GM19240 (cell line): ENCODE results near the gene SLF2.

Experiments used
- DNase-seq: peaks from one replicate; pipeline ENCODE4 v3.0.0; 2011; ENCODE audit warnings: low spot score; ENCODE audit not compliant: insufficient read length

SLF2 gene

DNA sequence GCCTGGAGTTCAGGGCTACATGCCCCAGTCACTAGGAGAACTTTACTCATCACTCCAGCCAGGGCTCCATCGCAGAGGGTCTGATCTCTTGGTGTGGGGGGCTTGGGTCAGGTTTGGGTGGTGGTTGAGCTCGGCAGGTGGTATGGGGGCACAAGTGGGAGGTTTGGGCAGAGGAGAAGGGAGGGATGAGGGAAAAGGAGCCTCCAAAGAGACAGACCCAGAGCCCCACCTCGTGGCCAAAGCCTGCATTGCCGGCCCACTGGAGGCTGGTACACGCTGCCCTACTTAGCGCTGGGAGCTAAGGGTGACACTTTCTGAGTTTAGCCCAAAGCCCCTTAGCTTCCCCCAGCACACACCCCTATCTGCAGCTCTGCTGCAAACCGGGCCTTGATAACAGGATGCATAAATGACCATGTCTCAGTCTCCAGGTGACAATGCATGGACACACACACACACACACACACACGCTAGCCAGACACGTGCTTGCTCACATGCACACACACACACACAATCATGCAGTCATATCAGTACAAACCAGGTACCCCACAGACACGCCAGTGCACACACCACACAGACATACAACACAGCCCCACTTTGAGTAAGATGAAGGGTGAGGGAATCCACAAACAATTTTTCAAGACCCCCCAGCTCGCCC, 101.6 kb downstream of the SLF2 start:
- DNase-seq = peak; percentile 91
